Activated CD4-positive, alpha-beta T cell treated with anti-CD3 and anti-CD28 coated beads for 48 hours (primary cell): ENCODE results near the gene USP19.

Experiments
- DNase-seq: peaks from one replicate; pipeline ENCODE4 v3.0.0-alpha.2; 2020

The USP19 gene

GRCh38 chr3:49104052-49104426, 16.6 kb downstream of the USP19 start:
- DNase-seq = no peak

GRCh38 chr3:49100046-49100615, 20.5 kb downstream of the USP19 start:
- DNase-seq = no peak

GRCh38 chr3:49098910-49099630, 21.6 kb downstream of the USP19 start:
- peak; percentile 15 for DNase-seq

- no peak for DNase-seq
Observed at GRCh38 chr3:49098429-49098828, 22.2 kb downstream of the USP19 start.

- DNase-seq = peak; percentile 98
Observed at GRCh38 chr3:49093853-49094767, 26.5 kb downstream of the USP19 start, which contains the start of gene QRICH1. Gene QRICH1, minus strand, starts transcription at chr3:49094071. Its CDS starts 17,054 bp downstream, at chr3:49077017.

GRCh38 chr3:49092938-49093852, 27.4 kb downstream of the USP19 start:
- DNase-seq = peak; percentile 89

GRCh38 chr3:49081429-49081828, 39.2 kb downstream of the USP19 start:
- DNase-seq = no peak

- no peak for DNase-seq
Observed at GRCh38 chr3:49079270-49079669, 41.4 kb downstream of the USP19 start.

- no peak for DNase-seq
Observed at GRCh38 chr3:49076646-49077045, 44.0 kb downstream of the USP19 start.

GRCh38 chr3:49076116-49076515, 44.5 kb downstream of the USP19 start:
- DNase-seq = no peak
